HEK293T (cell line): ENCODE measurements around the gene PRICKLE2.
A peak's percentile ranks its signal among the peaks of the same experiment; 100 is the strongest.

Experiments
- ARNT ChIP-seq: fragments of 450-650 bp; IDR thresholded peaks from 2 replicates; pipeline ENCODE4 v1.6.1; 2017; ENCODE audit warnings: mild to moderate bottlenecking
- BHLHE40 ChIP-seq: fragments of 450-650 bp; IDR thresholded peaks from 2 replicates; pipeline ENCODE4 v1.6.1; 2016; ENCODE audit warnings: mild to moderate bottlenecking, moderate library complexity, borderline replicate concordance
- ELF4 ChIP-seq: fragments of 450-650 bp; IDR thresholded peaks from 2 replicates; pipeline ENCODE4 v1.6.1; 2017; ENCODE audit warnings: antibody characterized with exemption
- FOXA1 ChIP-seq: fragments of 450-650 bp; IDR thresholded peaks from 2 replicates; pipeline ENCODE4 v1.6.1; 2016; ENCODE audit warnings: mild to moderate bottlenecking
- FOXK2 ChIP-seq: fragments of 450-650 bp; IDR thresholded peaks from 2 replicates; pipeline ENCODE4 v1.6.1; 2016; ENCODE audit warnings: mild to moderate bottlenecking
- FOXM1 ChIP-seq: fragments of 450-650 bp; IDR thresholded peaks from 2 replicates; pipeline ENCODE4 v1.6.1; 2017; ENCODE audit warnings: mild to moderate bottlenecking, borderline replicate concordance
- HDGF ChIP-seq: fragments of 450-650 bp; IDR thresholded peaks from 2 replicates; pipeline ENCODE4 v1.6.1; 2017; ENCODE audit warnings: antibody characterized with exemption, borderline replicate concordance
- L3MBTL2 ChIP-seq: fragments of 450-650 bp; conservative IDR thresholded peaks from 2 replicates; pipeline ENCODE4 v1.6.1; 2016; ENCODE audit warnings: mild to moderate bottlenecking
- LEF1 ChIP-seq: fragments of 450-650 bp; IDR thresholded peaks from 2 replicates; pipeline ENCODE4 v1.6.1; 2017; ENCODE audit warnings: mild to moderate bottlenecking, borderline replicate concordance
- NFRKB ChIP-seq: fragments of 450-650 bp; IDR thresholded peaks from 2 replicates; pipeline ENCODE4 v1.6.1; 2016; ENCODE audit warnings: mild to moderate bottlenecking, moderate library complexity
- SP1 ChIP-seq: fragments of 450-650 bp; IDR thresholded peaks from 2 replicates; pipeline ENCODE4 v1.6.1; 2017
- SUZ12 ChIP-seq: fragments of 450-650 bp; IDR thresholded peaks from 2 replicates; pipeline ENCODE4 v1.6.1; 2016; ENCODE audit warnings: mild to moderate bottlenecking
- TARDBP ChIP-seq: fragments of 450-650 bp; IDR thresholded peaks from 2 replicates; pipeline ENCODE4 v1.6.1; 2016
- TF ChIP-seq, protein P1 (sequence below): fragments of 450-650 bp; IDR thresholded peaks from 2 replicates; pipeline ENCODE4 v1.6.1; 2016

DNA sequence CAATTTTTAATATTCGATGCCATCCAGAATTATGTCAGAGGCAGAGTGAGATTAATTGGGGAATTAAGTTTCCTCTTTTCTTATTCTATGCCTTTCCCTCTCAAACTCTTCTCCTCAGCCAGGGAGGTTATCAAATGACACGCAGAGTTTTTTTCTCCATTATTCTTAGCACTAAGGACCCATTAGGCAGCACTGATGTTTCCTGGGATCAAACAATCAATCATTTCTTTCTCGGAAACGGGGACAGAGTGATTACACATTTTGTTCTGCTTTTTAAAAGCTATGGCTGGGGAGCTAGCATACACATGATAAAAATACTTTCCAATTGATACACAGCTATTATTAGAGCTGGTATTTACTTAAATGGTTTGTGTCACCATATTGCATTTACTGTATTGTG lies 166.7 kb downstream of the PRICKLE2 start:
- TF ChIP-seq NFRKB (no peak), TARDBP (no peak), BHLHE40 (no peak), SP1 (no peak), FOXA1 (no peak), FOXM1 (no peak), LEF1 (no peak), ARNT (no peak), HDGF (no peak), L3MBTL2 (no peak), SUZ12 (no peak), ELF4 (no peak), FOXK2 (no peak)
- TF ChIP-seq, protein P1, sequence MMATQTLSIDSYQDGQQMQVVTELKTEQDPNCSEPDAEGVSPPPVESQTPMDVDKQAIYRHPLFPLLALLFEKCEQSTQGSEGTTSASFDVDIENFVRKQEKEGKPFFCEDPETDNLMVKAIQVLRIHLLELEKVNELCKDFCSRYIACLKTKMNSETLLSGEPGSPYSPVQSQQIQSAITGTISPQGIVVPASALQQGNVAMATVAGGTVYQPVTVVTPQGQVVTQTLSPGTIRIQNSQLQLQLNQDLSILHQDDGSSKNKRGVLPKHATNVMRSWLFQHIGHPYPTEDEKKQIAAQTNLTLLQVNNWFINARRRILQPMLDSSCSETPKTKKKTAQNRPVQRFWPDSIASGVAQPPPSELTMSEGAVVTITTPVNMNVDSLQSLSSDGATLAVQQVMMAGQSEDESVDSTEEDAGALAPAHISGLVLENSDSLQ, result 0 out of 2 replicates have a peak, but pooled peaks have one; percentile 5
